Mesothelial cell of epicardium (in vitro differentiated cells): ENCODE measurements around the gene WFDC9. TPM values are rescaled to one million over a fixed set of nuclear protein-coding genes. Genes with fewer than 3 reads are reported as not detected.
A peak's percentile ranks its signal among the peaks of the same experiment; 100 is the strongest.

Source experiments
- DNase-seq, 2 experiments: peaks; one replicate each; pipeline ENCODE4 v3.0.0; 2021; ENCODE audit warnings: low spot score in 2 of 2; ENCODE audit not compliant: unreplicated experiment in 2 of 2
- H3K27ac Mint-ChIP-seq: 2 replicates; pipeline ENCODE4 v1.8.0; 2021; ENCODE audit warnings: mixed read lengths
- H3K27me3 Mint-ChIP-seq: 2 replicates; pipeline ENCODE4 v1.8.0; 2021; ENCODE audit warnings: low read depth, mixed read lengths
- H3K36me3 Mint-ChIP-seq: 2 replicates; pipeline ENCODE4 v1.8.0; 2021; ENCODE audit warnings: mixed read lengths
- H3K4me1 Mint-ChIP-seq: 2 replicates; pipeline ENCODE4 v1.8.0; 2021; ENCODE audit warnings: mixed read lengths
- H3K4me3 Mint-ChIP-seq: 2 replicates; pipeline ENCODE4 v1.8.0; 2021; ENCODE audit warnings: mild to moderate bottlenecking, moderate library complexity, mixed read lengths
- H3K9me3 Mint-ChIP-seq: 2 replicates; pipeline ENCODE4 v1.8.0; 2021; ENCODE audit warnings: mixed read lengths
- CTCF ChIP-seq: fragments of 200-600 bp; sonication (generic); IDR thresholded peaks from one replicate; pipeline ENCODE4 v1.5.0; 2021; ENCODE audit warnings: antibody characterized with exemption; ENCODE audit not compliant: unreplicated experiment
- total RNA-seq: library from RNA; stranded (reverse); gene quantifications from 3 replicates; pipeline ENCODE4 v1.2.1, GENCODE V29; 2021

WFDC9 gene
- total RNA-seq, 1 donor from 2014 or later, result not detected

DNA sequence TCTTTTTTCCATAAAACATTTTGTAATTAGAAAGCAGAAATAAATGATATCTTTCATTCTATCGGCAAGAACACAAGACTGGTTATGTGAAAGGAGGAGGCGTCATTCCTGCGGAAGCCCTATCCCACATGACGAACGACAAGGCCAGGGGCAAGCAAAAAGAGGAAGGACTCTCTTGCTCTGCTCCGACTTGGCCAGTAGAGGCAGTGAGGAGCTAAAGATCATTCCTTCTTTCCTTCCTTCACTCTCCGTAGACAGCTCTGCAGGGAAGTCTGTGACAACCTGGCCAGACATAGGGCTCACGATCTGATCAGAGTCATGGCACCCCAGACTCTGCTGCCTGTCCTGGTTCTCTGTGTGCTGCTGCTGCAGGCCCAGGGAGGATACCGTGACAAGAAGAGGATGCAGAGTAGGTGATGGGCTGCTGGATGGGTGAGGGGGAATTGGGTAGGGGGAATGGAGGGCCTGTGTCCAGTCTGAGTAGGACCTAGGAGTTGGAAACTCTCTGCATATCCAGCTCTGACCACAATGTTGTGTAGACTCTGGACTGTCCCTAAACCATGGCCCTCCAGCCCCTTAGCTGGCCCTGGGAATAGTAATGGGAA lies 1.5 kb downstream of the WFDC9 start, which contains the start of gene WFDC10A:
Gene WFDC10A (plus strand): TSS at position 244 of the 605 bp plus-strand sequence. CDS start 75 bp downstream, at position 319.
- TF ChIP-seq CTCF, result peak; percentile 36
- Mint-ChIP-seq H3K4me3 (no peak within 1 kb of the TSS), H3K36me3 (no peaks in the 10 kb centered on the region), H3K9me3 (peaks cover 8% of the 10 kb centered on the region), H3K27ac (no peak within 1 kb of the TSS), H3K4me1 (no peaks in the 10 kb centered on the region), H3K27me3 (peaks cover 37% of the 10 kb centered on the region)
- DNase-seq, result no peak

GRCh38 chr20:45626540-45626939 lies 4.5 kb downstream of the WFDC9 start:
- TF ChIP-seq CTCF, result no peak
- Mint-ChIP-seq H3K4me3 (no peak overlapping the region), H3K27ac (no peak overlapping the region), H3K36me3 (no peaks in the 10 kb centered on the region), H3K9me3 (peaks cover 10% of the 10 kb centered on the region), H3K4me1 (no peaks in the 10 kb centered on the region), H3K27me3 (peaks cover 29% of the 10 kb centered on the region)
- DNase-seq, result no peak

- H3K27ac Mint-ChIP-seq, result no peak overlapping the region
- H3K27me3 Mint-ChIP-seq, result peaks cover 10% of the 10 kb centered on the region
- DNase-seq, result no peak
- H3K36me3 Mint-ChIP-seq, result no peaks in the 10 kb centered on the region
- no peak for TF ChIP-seq CTCF
- peaks cover 16% of the 10 kb centered on the region for H3K9me3 Mint-ChIP-seq
- H3K4me1 Mint-ChIP-seq, result no peaks in the 10 kb centered on the region
- H3K4me3 Mint-ChIP-seq, result no peak overlapping the region
These were observed 9.5 kb downstream of the WFDC9 start for GRCh38 chr20:45621593-45621992.

GRCh38 chr20:45617591-45617990 lies 13.5 kb downstream of the WFDC9 start:
- no peak for DNase-seq
- peaks cover 8% of the 10 kb centered on the region for H3K27me3 Mint-ChIP-seq
- H3K36me3 Mint-ChIP-seq, result no peaks in the 10 kb centered on the region
- H3K27ac Mint-ChIP-seq, result no peak overlapping the region
- H3K4me3 Mint-ChIP-seq, result no peak overlapping the region
- TF ChIP-seq CTCF, result no peak
- peaks cover 9% of the 10 kb centered on the region for H3K9me3 Mint-ChIP-seq
- H3K4me1 Mint-ChIP-seq, result no peaks in the 10 kb centered on the region

DNA sequence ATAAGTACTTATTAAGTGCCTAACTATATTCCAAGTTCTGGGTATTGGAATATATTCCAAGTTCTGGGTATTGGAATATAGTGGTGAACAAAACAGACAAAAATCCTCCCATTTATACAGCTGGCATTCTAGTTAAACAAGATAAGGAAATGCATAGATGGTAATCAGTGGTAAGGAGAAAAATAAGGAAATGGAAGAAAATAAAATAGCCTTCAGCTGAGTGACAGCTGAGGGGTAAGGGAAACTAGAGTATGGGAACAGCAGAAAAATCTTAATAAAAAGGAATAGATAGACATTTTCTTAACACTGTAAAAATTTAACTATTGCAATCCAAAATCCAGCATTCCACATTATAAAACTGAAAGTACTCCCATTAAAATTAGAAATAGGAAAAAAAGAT lies 18.8 kb downstream of the WFDC9 start:
- H3K27ac Mint-ChIP-seq, result no peak overlapping the region
- H3K4me1 Mint-ChIP-seq, result no peaks in the 10 kb centered on the region
- H3K27me3 Mint-ChIP-seq, result peaks cover 11% of the 10 kb centered on the region
- no peak for TF ChIP-seq CTCF
- peaks cover 15% of the 10 kb centered on the region for H3K9me3 Mint-ChIP-seq
- no peak overlapping the region for H3K4me3 Mint-ChIP-seq
- no peaks in the 10 kb centered on the region for H3K36me3 Mint-ChIP-seq
- no peak for DNase-seq

GRCh38 chr20:45611054-45611453 lies 20.0 kb downstream of the WFDC9 start:
- H3K27me3 Mint-ChIP-seq, result peaks cover 11% of the 10 kb centered on the region
- no peak overlapping the region for H3K4me3 Mint-ChIP-seq
- TF ChIP-seq CTCF, result no peak
- DNase-seq, result no peak
- peaks cover 17% of the 10 kb centered on the region for H3K9me3 Mint-ChIP-seq
- H3K4me1 Mint-ChIP-seq, result no peaks in the 10 kb centered on the region
- no peak overlapping the region for H3K27ac Mint-ChIP-seq
- no peaks in the 10 kb centered on the region for H3K36me3 Mint-ChIP-seq
